Activated CD4-positive, alpha-beta T cell treated with anti-CD3 and anti-CD28 coated beads, Interleukin-2, amount 10 ng/mL, durations not matched to agents 24 days and 14 days (primary cell): ENCODE data around the gene YIPF7. TPM values are rescaled to one million over a fixed set of nuclear protein-coding genes. Genes with fewer than 3 reads are reported as not detected.

Experiments
- DNase-seq: peaks from one replicate; pipeline ENCODE4 v3.0.0; 2022
- H3K27ac Mint-ChIP-seq: one replicate; pipeline ENCODE4 v1.8.0; 2022; ENCODE audit warnings: mild to moderate bottlenecking, mixed read lengths
- H3K27me3 Mint-ChIP-seq: one replicate; pipeline ENCODE4 v1.8.0; 2022; ENCODE audit warnings: mixed read lengths
- H3K36me3 Mint-ChIP-seq: one replicate; pipeline ENCODE4 v1.8.0; 2022; ENCODE audit warnings: low read depth, mild to moderate bottlenecking, mixed read lengths
- H3K4me1 Mint-ChIP-seq: one replicate; pipeline ENCODE4 v1.8.0; 2021; ENCODE audit warnings: mixed read lengths
- H3K4me3 Mint-ChIP-seq: one replicate; pipeline ENCODE4 v1.8.0; 2022; ENCODE audit warnings: mild to moderate bottlenecking, moderate library complexity, mixed read lengths
- H3K9me3 Mint-ChIP-seq: one replicate; pipeline ENCODE4 v1.8.0; 2021; ENCODE audit warnings: mixed read lengths
- intact Hi-C: fragments of 100-400 bp; cut with micrococcal nuclease; formaldehyde crosslinking; loops from one replicate; pipeline ENCODE4 v1.15.1; 2023
- total RNA-seq: library from RNA; stranded (reverse); gene quantifications from 2 replicates; pipeline ENCODE4 v1.2.3, GENCODE V29; 2022

YIPF7 gene
- total RNA-seq, 1 donor from 2014 or later: not detected

DNA sequence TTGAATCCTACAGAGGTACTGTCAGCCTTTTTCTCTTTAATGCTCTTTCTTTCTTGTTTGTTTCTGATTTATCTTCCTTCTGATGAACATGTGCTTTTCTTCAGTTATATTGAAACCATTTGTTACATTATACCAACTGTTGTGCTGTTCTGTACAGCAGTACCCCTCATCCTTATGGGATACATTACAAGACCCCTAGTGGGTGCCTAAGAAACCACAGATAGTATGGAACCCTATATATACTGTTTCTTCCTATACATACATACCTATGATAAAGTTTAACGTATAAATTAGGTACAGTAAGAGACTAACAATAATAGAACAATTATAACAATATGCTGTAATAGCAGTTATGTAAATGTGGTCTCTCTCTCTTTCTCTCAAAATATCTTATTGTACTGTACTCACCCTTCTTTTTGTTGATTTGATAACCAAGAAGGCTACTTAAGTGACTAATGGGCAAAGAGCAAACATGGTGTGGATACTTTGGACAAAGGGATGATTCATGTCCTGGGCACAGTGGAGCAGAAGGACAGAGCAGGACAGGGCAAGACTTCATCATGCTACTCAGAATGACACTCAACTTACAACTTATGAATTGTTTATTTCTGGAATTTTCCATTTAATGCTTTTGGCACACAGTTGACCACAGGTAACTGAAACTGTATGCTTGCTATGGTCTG, 10.7 kb upstream of the YIPF7 start:
- intact Hi-C loops: no loop called here
- no peak overlapping the region for H3K4me3 Mint-ChIP-seq
- no peaks in the 10 kb centered on the region for H3K9me3 Mint-ChIP-seq
- H3K27ac Mint-ChIP-seq: no peak overlapping the region
- H3K36me3 Mint-ChIP-seq: no peaks in the 10 kb centered on the region
- no peaks in the 10 kb centered on the region for H3K4me1 Mint-ChIP-seq
- no peak for DNase-seq
- H3K27me3 Mint-ChIP-seq: peaks cover 4% of the 10 kb centered on the region

DNA sequence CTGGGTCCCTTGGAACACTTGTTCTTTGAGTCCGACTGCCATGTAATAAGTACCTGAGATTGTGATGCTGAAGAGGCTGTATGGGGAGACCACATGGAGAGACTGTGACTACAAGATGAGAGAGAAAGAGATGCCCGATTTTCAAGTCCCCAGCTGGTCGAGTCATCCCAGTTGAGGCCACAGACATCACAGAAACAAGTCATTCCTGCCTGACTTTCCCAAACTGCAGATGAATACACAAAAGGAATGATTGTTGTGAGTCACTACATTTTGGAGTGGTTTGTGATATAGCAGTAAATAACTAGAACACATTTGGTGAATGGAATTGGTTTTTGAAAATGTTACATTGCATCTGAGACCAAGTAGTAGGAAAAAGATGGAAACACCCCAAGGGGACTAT, 9.0 kb upstream of the YIPF7 start:
- DNase-seq: no peak

DNA sequence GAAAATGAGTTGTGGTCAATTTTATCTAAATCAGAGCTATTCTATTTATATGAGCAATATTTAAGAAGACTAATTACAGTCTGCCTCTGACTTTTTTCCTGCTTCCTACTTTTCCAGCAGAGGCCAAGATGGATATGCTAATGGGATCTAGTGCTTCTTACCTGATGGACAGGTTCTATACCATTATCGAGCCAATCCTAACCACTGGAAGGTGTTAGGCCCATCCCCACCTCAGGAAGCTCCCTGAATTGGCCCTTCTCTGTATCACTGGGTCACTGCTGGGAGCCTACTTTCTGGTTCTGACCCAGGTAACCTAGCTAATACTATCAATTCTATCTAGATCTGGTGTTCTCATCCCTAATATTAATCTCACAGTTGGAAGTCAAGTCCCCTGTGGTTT, 577 bp upstream of the YIPF7 start:
- H3K4me3 Mint-ChIP-seq: no peak overlapping the region
- no peak overlapping the region for H3K27ac Mint-ChIP-seq
- intact Hi-C loops: no loop called here

More for the DNA sequence above, 9.0 kb upstream of the YIPF7 start:
- no peak overlapping the region for H3K27ac Mint-ChIP-seq
- intact Hi-C loops: no loop called here
- no peak overlapping the region for H3K4me3 Mint-ChIP-seq
- H3K27me3 Mint-ChIP-seq: peaks cover 4% of the 10 kb centered on the region
- H3K9me3 Mint-ChIP-seq: no peaks in the 10 kb centered on the region
- no peaks in the 10 kb centered on the region for H3K4me1 Mint-ChIP-seq
- H3K36me3 Mint-ChIP-seq: no peaks in the 10 kb centered on the region

DNA sequence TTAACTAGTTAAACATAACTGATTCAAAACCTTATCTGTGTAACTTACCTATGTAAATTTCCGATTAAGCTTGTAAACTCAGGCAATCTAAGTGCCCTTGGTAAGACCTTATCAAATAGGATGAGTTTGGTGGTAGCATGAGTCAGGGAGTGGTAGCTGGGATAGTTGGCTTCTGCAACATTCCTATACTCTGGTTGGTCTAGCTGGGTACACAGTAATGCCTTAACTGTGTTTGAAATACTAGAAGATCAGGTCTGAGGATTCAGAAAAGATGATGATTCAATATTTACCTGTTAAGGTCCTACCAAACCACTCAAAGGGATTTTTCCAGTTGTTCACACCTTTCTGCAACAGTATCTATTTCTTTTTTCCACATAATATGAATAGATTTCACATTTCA, 5.3 kb downstream of the YIPF7 start:
- no peak overlapping the region for H3K27ac Mint-ChIP-seq
- H3K36me3 Mint-ChIP-seq: no peaks in the 10 kb centered on the region
- no peaks in the 10 kb centered on the region for H3K9me3 Mint-ChIP-seq
- no peak for DNase-seq
- no peaks in the 10 kb centered on the region for H3K4me1 Mint-ChIP-seq
- no peak overlapping the region for H3K4me3 Mint-ChIP-seq
- intact Hi-C loops: no loop called here
- no peaks in the 10 kb centered on the region for H3K27me3 Mint-ChIP-seq

More for the DNA sequence above, 577 bp upstream of the YIPF7 start:
- Mint-ChIP-seq H3K36me3 (no peaks in the 10 kb centered on the region), H3K27me3 (no peaks in the 10 kb centered on the region), H3K9me3 (no peaks in the 10 kb centered on the region), H3K4me1 (no peaks in the 10 kb centered on the region)
- no peak for DNase-seq

DNA sequence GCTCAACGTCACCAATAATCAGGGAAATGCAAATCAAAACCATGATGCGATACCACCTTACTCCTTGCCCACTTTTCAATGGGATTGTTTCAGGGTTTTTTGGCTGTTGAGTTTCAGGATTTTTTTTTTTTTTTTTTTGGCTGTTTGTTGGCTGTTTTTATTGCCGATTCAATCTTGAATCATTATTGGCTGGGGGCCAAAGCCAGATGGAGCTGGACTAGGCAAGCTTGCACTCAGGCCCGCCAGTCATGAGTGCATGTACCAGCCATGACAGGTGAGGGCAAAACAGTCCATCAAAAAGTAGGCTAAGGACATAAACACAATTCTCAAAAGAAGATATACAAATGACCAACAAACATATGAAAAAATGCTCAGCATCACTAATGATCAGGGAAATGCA, 13.3 kb downstream of the YIPF7 start:
- no peaks in the 10 kb centered on the region for H3K36me3 Mint-ChIP-seq
- intact Hi-C loops: no loop called here
- H3K9me3 Mint-ChIP-seq: no peaks in the 10 kb centered on the region
- H3K27ac Mint-ChIP-seq: no peak overlapping the region
- no peak for DNase-seq
- H3K27me3 Mint-ChIP-seq: no peaks in the 10 kb centered on the region
- no peaks in the 10 kb centered on the region for H3K4me1 Mint-ChIP-seq
- no peak overlapping the region for H3K4me3 Mint-ChIP-seq

DNA sequence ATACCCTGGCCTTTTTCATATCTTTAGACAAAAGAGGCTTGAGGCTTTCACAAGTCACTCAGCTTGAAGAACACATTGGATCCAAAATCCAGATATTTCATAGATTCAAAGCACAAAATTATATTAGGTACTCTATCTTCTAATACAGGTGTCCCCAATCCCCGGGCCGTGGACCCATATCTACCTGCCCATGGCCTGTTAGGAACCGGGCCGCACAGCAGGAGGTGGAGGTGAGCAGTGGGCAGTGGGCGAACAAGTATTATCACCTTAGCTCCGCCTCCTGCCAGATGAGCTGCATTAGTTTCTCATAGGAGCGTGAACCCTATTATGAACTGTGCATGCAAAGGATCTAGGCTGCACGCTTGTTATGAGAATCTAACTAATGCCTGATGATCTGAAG, 18.7 kb downstream of the YIPF7 start:
- Mint-ChIP-seq H3K4me3 (no peak overlapping the region), H3K4me1 (no peaks in the 10 kb centered on the region), H3K9me3 (no peaks in the 10 kb centered on the region), H3K36me3 (no peaks in the 10 kb centered on the region), H3K27me3 (no peaks in the 10 kb centered on the region), H3K27ac (no peak overlapping the region)
- DNase-seq: no peak
- intact Hi-C loops: no loop called here

DNA sequence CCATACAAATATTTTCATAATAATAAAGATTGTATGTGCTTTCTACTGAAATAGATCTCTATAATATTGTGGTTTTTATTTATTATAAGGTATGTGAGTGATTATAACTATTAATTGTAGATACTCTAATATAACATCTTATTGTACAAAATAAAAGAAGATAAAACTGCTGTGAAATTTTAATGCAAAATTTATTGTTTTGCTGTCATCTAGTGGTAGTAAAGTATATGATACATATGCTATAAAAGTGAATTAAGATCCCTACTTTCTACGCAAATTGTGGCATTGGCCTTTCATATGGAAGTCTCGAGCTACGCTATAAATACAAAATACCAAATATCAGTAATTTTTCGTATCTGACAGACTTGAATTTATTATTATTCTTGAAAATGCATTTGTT, 19.3 kb downstream of the YIPF7 start:
- Mint-ChIP-seq H3K36me3 (no peaks in the 10 kb centered on the region), H3K4me3 (no peak overlapping the region), H3K27ac (no peak overlapping the region), H3K9me3 (no peaks in the 10 kb centered on the region), H3K4me1 (no peaks in the 10 kb centered on the region), H3K27me3 (no peaks in the 10 kb centered on the region)
- DNase-seq: no peak
- intact Hi-C loops: no loop called here

DNA sequence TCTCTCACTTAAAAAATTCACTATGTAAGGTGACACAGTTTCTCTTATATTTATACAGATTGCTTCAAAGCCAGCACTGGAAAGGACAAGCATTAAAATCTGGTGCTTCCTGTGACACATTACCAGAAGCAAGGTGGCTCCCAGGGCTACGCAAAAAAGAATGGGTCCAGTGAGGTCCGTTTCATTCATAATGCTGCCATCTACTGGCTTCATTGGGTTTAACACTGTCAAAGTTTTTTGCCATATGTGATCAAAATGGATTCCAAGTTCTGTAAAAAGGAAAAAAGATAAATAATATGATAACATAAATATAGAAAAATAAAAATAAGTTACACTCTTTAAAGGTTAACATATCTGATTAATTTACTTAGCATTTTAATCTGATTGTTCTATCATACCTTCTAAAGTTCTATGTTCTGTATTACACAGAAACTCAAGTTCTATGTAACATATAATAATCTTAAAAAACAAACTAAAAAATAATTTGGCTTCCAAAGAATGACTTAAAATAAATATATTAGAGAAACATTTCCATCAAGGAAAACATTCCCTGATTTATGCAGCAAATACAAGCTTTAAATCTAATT, 22.1 kb downstream of the YIPF7 start:
- Mint-ChIP-seq H3K27me3 (no peaks in the 10 kb centered on the region), H3K27ac (no peak overlapping the region), H3K9me3 (no peaks in the 10 kb centered on the region), H3K36me3 (no peaks in the 10 kb centered on the region), H3K4me1 (no peaks in the 10 kb centered on the region), H3K4me3 (no peak overlapping the region)
- intact Hi-C loops: loop anchor here (5.0 kb wide), 1 partner anchor 182 kb away; the partner anchor contains the start of gene KCTD8
- DNase-seq: peak; percentile 79

DNA sequence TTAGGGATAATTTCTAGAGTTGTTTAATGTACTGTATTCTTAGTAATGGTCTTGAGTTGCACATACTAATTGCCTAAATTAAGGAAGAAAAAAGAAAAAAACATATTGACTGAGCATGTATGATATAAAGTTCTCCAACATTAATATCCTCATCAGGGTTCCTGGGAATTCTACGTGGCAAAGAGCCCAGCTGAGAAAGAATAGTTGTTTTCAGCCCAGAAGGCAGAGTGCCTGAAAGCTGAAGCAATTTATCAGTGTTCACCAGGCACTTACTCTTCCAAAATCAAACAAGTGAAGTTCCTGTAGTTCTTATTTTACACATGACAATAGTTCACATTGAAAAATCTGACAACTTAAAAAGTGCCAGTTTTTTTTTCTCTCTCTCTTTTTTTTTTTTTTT, 27.7 kb downstream of the YIPF7 start:
- Mint-ChIP-seq H3K4me3 (no peak overlapping the region), H3K27ac (no peak overlapping the region), H3K27me3 (no peaks in the 10 kb centered on the region), H3K9me3 (no peaks in the 10 kb centered on the region), H3K4me1 (no peaks in the 10 kb centered on the region), H3K36me3 (no peaks in the 10 kb centered on the region)
- no peak for DNase-seq
- intact Hi-C loops: no loop called here

DNA sequence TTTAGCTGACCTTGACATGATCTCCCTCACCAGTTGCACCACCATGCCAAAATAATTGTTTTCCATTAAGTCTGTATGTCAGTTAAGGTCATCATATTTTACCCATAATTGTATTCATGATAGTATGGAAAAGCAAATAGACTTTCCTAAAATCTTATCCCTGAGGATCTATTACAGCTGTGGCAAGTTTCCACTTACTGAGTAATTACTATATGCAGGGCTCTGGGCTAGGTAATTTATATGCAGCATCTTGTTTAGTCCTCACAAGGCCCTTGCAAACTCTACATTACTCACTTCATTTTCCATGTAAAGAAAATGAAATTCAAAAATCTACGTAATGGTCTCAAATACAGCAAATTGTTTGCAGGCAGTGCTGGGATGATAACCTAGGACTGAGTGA, 34.8 kb downstream of the YIPF7 start:
- no peak overlapping the region for H3K27ac Mint-ChIP-seq
- no peak for DNase-seq
- no peaks in the 10 kb centered on the region for H3K36me3 Mint-ChIP-seq
- H3K9me3 Mint-ChIP-seq: no peaks in the 10 kb centered on the region
- no peaks in the 10 kb centered on the region for H3K27me3 Mint-ChIP-seq
- intact Hi-C loops: no loop called here
- H3K4me3 Mint-ChIP-seq: no peak overlapping the region
- no peaks in the 10 kb centered on the region for H3K4me1 Mint-ChIP-seq

DNA sequence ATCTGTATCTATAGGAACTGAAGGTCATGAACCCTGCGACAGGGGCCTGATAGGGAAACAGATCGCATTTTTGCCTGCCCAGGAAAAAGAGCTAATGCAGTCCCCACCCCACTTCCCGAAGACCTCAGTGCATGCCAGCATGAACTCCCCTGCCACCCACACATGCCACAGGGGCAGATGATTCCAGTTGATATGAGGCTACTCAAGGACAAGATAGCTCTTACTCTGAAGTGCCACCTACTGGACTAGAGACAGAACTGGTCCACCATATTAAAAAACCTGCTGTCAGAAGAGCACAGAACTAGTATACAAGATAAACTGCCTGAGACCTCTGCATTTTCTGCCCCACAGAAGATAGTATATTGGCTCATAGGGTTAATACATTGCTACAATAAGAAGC, 68.0 kb downstream of the YIPF7 start:
- Mint-ChIP-seq H3K36me3 (no peaks in the 10 kb centered on the region), H3K4me3 (no peak overlapping the region), H3K27ac (no peak overlapping the region), H3K4me1 (no peaks in the 10 kb centered on the region), H3K9me3 (no peaks in the 10 kb centered on the region), H3K27me3 (no peaks in the 10 kb centered on the region)
- DNase-seq: no peak
- intact Hi-C loops: no loop called here

DNA sequence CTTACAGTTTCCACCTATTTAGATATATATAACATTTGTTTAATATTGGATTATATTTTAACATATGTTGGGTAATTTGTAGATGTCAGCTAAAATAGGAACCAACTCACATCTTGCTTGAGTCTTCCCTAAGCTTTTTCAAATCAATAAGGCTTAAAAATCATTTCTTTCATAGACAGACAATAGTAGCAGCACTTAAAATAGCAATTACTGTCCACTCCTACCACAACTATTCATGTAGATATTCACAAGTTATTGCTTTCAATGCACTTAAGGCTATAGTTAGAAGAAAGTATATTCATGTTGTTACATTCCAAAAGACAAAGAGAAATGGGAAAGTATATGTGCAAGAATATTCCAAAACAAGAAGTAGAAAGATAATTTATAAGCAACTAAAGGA, 71.2 kb downstream of the YIPF7 start:
- Mint-ChIP-seq H3K9me3 (no peaks in the 10 kb centered on the region), H3K27ac (no peak overlapping the region), H3K36me3 (no peaks in the 10 kb centered on the region), H3K4me3 (no peak overlapping the region), H3K4me1 (no peaks in the 10 kb centered on the region), H3K27me3 (no peaks in the 10 kb centered on the region)
- DNase-seq: no peak
- intact Hi-C loops: no loop called here

DNA sequence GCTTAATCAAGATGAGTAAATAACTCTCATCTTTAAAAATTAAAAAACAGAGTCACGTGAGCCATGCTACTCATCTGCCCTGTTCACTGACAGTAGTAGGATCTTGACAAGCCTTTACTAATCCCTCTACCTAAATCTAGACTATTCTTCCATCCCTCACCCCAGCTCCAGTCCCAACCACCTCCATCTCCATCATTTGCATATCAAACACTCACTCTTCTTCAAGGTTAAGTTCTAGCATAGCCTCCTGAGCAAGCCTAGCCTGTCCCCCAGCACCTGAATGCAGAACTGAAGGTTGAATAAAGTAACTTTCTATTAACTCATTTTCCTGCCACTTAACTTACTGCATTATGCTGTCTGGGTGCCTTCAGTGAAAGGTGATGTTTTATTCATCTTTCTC, 72.5 kb downstream of the YIPF7 start:
- Mint-ChIP-seq H3K36me3 (no peaks in the 10 kb centered on the region), H3K4me3 (no peak overlapping the region), H3K27ac (no peak overlapping the region), H3K9me3 (no peaks in the 10 kb centered on the region), H3K4me1 (no peaks in the 10 kb centered on the region), H3K27me3 (no peaks in the 10 kb centered on the region)
- intact Hi-C loops: no loop called here
- no peak for DNase-seq
